Endodermal cell (in vitro differentiated cells): Measurements from ENCODE around the gene C2orf66. TPM values are rescaled to one million over a fixed set of nuclear protein-coding genes. Genes with fewer than 3 reads are reported as not detected.

Source experiments
- DNase-seq: peaks from one replicate; pipeline ENCODE4 v3.0.0-alpha.2; 2017
- H3K27ac ChIP-seq: 2 replicates; pipeline ENCODE4 v1.5.1; 2013; ENCODE audit warnings: mild to moderate bottlenecking, low read depth, low read length, moderate library complexity
- H3K27me3 ChIP-seq: 2 replicates; pipeline ENCODE4 v1.6.1; 2013; ENCODE audit warnings: mild to moderate bottlenecking, low read length, moderate library complexity; ENCODE audit not compliant: insufficient read depth, control insufficient read depth, poor library complexity, severe bottlenecking
- H3K36me3 ChIP-seq: 2 replicates; pipeline ENCODE4 v1.7.0; 2013; ENCODE audit warnings: mild to moderate bottlenecking, low read length, moderate library complexity; ENCODE audit not compliant: control insufficient read depth, insufficient read depth
- H3K4me1 ChIP-seq: one replicate; pipeline ENCODE4 v1.7.0; 2013; ENCODE audit warnings: low read length; ENCODE audit not compliant: control insufficient read depth, insufficient read depth
- H3K4me3 ChIP-seq: 2 replicates; pipeline ENCODE4 v1.5.1; 2013; ENCODE audit warnings: mild to moderate bottlenecking, low read length, moderate library complexity
- H3K9ac ChIP-seq: 2 replicates; pipeline ENCODE4 v1.6.1; 2013; ENCODE audit warnings: mild to moderate bottlenecking, low read length, moderate library complexity; ENCODE audit not compliant: poor library complexity, severe bottlenecking; ENCODE audit errors: extremely low read depth
- H3K9me3 ChIP-seq: 2 replicates; pipeline ENCODE4 v1.6.1; 2013; ENCODE audit warnings: mild to moderate bottlenecking, low read length, moderate library complexity; ENCODE audit not compliant: control insufficient read depth
- H3K27ac Mint-ChIP-seq: 2 replicates; pipeline ENCODE4 v1.8.0; 2020; ENCODE audit warnings: mixed read lengths
- H3K27me3 Mint-ChIP-seq: 2 replicates; pipeline ENCODE4 v1.8.0; 2021; ENCODE audit warnings: mild to moderate bottlenecking, mixed read lengths; ENCODE audit not compliant: insufficient read depth
- H3K36me3 Mint-ChIP-seq: 2 replicates; pipeline ENCODE4 v1.8.0; 2020; ENCODE audit warnings: low read depth, mixed read lengths
- H3K4me1 Mint-ChIP-seq: 2 replicates; pipeline ENCODE4 v1.8.0; 2020; ENCODE audit warnings: mixed read lengths
- H3K4me3 Mint-ChIP-seq: 2 replicates; pipeline ENCODE4 v1.8.0; 2020; ENCODE audit warnings: mild to moderate bottlenecking, moderate library complexity, mixed read lengths
- H3K9me3 Mint-ChIP-seq: 2 replicates; pipeline ENCODE4 v1.8.0; 2020; ENCODE audit warnings: mild to moderate bottlenecking, mixed read lengths
- WGBS, 2 experiments: methylation state at CpG; one replicate each; pipeline versions ENCODE4 v1.1.5 to v1.1.7; 2013; ENCODE audit warnings: missing lambda C conversion rate in 2 of 2, mixed read lengths in 1 of 2; ENCODE audit not compliant: insufficient coverage in 1 of 2, insufficient read length in 1 of 2; 5-methylcytosine and 5-hydroxymethylcytosine counted together
- total RNA-seq, 2 donors: library from RNA; stranded (reverse); fragmentation: NEBNext Ultra II Directional in 1 of 2; extraction: Animal tissue kit (Norgen Biotek cat#: 25700) in 1 of 2; gene quantifications; 2 replicates in 1 of 2; 3 replicates in 1 of 2; pipeline ENCODE4 v1.2.1, GENCODE V29; 2021
- TF ChIP-seq, protein P1 (sequence below): fragments of 200-600 bp; sonication (generic); conservative IDR thresholded peaks from 2 replicates; pipeline ENCODE4 v1.5.0; 2021; ENCODE audit warnings: antibody characterized with exemption, mild to moderate bottlenecking

The C2orf66 gene
- total RNA-seq, 2 donors from 2014 or later = 0.15 to 0.20 TPM

- no peaks in the 10 kb centered on the region for H3K36me3 Mint-ChIP-seq
- no peak overlapping the region for H3K4me3 ChIP-seq
- peaks cover 28% of the 10 kb centered on the region for H3K27me3 Mint-ChIP-seq
- H3K27me3 ChIP-seq = peaks cover 21% of the 10 kb centered on the region
- TF ChIP-seq, protein P1, sequence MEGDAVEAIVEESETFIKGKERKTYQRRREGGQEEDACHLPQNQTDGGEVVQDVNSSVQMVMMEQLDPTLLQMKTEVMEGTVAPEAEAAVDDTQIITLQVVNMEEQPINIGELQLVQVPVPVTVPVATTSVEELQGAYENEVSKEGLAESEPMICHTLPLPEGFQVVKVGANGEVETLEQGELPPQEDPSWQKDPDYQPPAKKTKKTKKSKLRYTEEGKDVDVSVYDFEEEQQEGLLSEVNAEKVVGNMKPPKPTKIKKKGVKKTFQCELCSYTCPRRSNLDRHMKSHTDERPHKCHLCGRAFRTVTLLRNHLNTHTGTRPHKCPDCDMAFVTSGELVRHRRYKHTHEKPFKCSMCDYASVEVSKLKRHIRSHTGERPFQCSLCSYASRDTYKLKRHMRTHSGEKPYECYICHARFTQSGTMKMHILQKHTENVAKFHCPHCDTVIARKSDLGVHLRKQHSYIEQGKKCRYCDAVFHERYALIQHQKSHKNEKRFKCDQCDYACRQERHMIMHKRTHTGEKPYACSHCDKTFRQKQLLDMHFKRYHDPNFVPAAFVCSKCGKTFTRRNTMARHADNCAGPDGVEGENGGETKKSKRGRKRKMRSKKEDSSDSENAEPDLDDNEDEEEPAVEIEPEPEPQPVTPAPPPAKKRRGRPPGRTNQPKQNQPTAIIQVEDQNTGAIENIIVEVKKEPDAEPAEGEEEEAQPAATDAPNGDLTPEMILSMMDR = no peak
- peaks cover 3% of the 10 kb centered on the region for H3K9me3 Mint-ChIP-seq
- no peak overlapping the region for H3K27ac ChIP-seq
- no peaks in the 10 kb centered on the region for H3K4me1 ChIP-seq
- no peak for DNase-seq
- H3K9me3 ChIP-seq = no peaks in the 10 kb centered on the region
- no peak overlapping the region for H3K9ac ChIP-seq
- no peak overlapping the region for H3K4me3 Mint-ChIP-seq
- no peaks in the 10 kb centered on the region for H3K4me1 Mint-ChIP-seq
- no peak overlapping the region for H3K27ac Mint-ChIP-seq
- H3K36me3 ChIP-seq = no peaks in the 10 kb centered on the region
- 94 to 100% methylated on average over 1 of the region's 1 CpG for WGBS, 2 experiments
Measured at GRCh38 chr2:196804381-196804780, 4.8 kb downstream of the C2orf66 start.

- Mint-ChIP-seq H3K4me1 (peaks cover 3% of the 10 kb centered on the region), H3K27me3 (peaks cover 28% of the 10 kb centered on the region), H3K4me3 (no peak overlapping the region), H3K27ac (no peak overlapping the region), H3K9me3 (peaks cover 3% of the 10 kb centered on the region), H3K36me3 (peaks cover 1% of the 10 kb centered on the region)
- 92% methylated on average over 2 of the region's 2 CpGs; no CpG with 5 or more reads in 1 of the 2 experiments for WGBS, 2 experiments
- Histone ChIP-seq H3K36me3 (peaks cover 6% of the 10 kb centered on the region), H3K4me3 (no peak overlapping the region), H3K9ac (no peak overlapping the region), H3K4me1 (no peaks in the 10 kb centered on the region), H3K27me3 (peaks cover 21% of the 10 kb centered on the region), H3K27ac (no peak overlapping the region), H3K9me3 (no peaks in the 10 kb centered on the region)
- DNase-seq = no peak
- TF ChIP-seq, protein P1 = no peak
Measured at GRCh38 chr2:196802401-196802800, 6.8 kb downstream of the C2orf66 start.

GRCh38 chr2:196801674-196802261, 7.4 kb downstream of the C2orf66 start:
- TF ChIP-seq, protein P1 = no peak

More at GRCh38 chr2:196801674-196802261, 7.4 kb downstream of the C2orf66 start:
- WGBS, 2 experiments = 62% methylated on average over 2 of the region's 2 CpGs; no CpG with 5 or more reads in 1 of the 2 experiments
- Histone ChIP-seq H3K9me3 (no peaks in the 10 kb centered on the region), H3K36me3 (peaks cover 12% of the 10 kb centered on the region), H3K4me1 (no peaks in the 10 kb centered on the region), H3K9ac (no peak overlapping the region), H3K27me3 (peaks cover 21% of the 10 kb centered on the region), H3K4me3 (no peak overlapping the region), H3K27ac (no peak overlapping the region)
- peaks cover 3% of the 10 kb centered on the region for H3K9me3 Mint-ChIP-seq
- H3K4me3 Mint-ChIP-seq = no peak overlapping the region
- peaks cover 3% of the 10 kb centered on the region for H3K4me1 Mint-ChIP-seq
- no peak for DNase-seq
- H3K27me3 Mint-ChIP-seq = peaks cover 28% of the 10 kb centered on the region
- peaks cover 8% of the 10 kb centered on the region for H3K36me3 Mint-ChIP-seq
- no peak overlapping the region for H3K27ac Mint-ChIP-seq
